ENCODE measurements around the gene ERGIC2.

The ERGIC2 gene

DNA sequence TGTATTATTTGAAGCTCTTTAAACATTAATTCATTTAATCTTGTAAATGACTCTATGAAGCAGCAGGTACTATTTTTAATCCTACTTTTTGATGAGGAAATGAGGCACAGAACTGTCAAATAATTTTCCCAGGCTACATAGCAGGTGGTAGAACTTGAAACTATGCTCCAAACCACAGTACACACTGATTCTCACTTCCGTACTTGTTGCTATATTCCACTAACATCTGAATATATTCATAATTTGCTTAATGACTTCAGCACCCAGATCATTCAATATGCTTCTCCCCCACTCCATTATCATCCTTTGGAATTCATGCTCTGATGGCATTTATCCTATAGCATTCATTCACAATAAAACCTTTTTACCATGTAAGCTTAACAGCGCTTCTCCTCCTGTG, 4.9 kb downstream of the ERGIC2 start:
- no peak for DNase-seq (ENCODE audit: low read depth, low spot score)

DNA sequence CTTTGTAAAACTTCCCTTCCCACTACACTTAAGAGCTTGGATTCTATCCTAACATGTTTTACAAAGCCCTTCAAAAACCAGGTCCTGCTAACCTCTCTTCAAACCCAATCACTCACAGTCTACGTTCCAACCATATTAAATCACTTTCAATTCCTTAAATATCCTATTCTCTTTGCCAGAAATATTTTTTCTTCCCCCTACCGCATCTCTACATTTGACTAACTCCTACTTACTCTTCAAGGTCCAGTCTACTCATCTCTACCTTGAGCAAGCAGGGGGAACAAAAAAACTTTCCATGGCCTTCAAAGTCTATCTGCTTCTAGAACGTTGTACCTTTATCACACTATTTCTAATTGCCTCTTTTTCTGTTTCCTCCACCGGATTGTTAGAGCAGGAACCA, 6.1 kb downstream of the ERGIC2 start:
- DNase-seq (ENCODE audit: low read depth, low spot score), result no peak

DNA sequence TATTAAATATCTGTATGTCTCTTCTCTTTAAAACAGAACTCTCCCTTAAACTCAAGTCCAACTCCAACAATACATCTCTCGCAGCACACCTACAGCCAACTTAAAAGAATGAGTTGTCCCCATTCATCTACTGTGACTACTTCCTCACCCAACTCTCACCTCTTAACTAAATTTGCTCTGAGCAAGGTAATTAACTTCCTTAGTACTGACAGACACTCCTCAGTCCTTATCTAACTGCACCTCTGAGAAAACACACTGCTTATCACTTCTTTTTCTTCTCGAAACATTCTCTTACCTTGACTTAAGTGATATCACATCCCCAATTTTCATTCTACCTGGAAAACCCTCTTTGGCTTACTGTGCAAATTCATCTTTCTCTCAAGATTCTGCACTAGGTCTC, 7.0 kb downstream of the ERGIC2 start:
- no peak for DNase-seq (ENCODE audit: low read depth, low spot score)

DNA sequence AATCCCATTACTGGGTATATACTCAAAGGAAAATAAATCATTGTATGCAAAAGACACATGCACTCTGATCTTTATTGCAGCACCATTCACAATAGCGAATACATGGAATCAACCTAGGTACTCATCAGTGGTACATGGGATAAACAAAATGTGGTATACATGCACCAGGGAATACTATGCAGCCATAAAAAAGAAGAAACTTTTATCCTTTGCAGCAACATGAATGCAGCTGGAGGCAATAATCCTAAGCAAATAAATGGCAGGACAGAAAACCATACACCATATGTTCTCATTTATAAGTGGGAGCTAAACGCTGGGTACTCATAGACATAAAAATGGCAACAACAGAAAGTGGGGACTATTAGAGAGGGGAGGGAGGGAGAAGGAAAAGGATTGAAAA, 15.9 kb downstream of the ERGIC2 start:
- no peak for DNase-seq (ENCODE audit: low read depth, low spot score)

DNA sequence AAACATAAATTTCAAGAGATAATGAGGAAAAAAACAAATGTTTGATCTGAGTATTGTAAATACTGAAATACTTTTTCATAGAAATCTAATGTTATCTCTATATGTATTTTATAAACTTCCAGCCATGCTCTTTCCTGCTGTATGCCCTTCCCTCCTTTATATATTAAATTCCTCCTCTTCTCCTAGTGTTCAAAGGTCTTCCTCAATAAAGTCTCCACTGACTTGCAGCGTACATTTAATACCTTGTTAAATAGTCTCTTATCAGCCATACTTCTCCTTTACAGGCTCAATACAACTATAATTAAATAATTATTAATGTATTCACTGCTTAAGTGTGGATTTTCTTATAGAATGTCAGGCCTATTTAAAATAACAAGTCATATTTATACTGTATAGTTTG, 26.0 kb downstream of the ERGIC2 start:
- no peak for DNase-seq (ENCODE audit: low read depth, low spot score)

DNA sequence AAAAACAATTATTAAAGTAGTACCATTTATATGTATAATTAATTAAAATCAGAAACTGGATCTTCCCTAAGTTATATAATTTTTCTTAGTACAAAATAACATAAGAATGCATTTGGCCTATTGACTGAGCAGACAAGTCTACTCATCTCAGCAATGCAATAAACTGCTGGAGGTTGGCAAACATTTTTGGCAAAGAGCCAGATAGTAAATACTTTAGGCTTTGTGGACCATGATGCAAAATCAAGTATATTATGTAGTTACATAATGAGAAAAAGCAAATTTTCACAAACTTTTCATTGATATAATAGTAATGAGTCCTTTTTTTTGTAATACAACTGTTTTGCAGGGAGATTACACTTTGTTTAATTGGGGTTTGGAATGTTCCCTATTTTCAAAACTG, 30.9 kb downstream of the ERGIC2 start:
- DNase-seq (ENCODE audit: low read depth, low spot score), result no peak

DNA sequence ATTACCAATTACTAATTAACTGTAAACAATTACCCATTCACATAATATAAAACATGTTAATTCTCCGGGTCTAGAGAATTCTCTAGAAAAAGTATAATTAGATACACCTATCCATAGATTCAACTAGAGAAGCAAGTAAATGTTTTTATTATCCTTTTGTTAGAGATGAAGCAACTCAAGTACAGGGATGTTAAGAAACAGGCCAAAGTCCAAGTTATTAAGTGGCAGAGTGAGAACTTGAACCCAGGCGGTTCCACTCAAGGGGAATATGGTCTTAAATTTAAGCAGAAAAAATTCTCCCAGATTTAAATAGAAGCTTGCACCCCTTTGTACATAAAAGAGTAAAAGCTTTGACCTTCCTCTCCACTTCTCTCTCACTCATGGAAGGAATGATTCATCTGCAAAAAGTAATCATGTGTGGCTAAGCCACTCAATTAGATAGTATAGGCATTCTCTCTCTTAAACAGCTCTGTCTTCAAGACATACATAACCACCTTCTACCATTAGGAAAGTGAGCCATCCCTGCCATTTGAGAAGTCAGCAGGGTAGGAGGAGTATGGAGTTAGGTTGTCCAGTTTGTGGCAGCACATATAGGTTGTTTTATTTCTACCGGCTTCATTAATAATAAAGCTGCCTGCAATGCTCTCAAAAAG, 34.1 kb downstream of the ERGIC2 start:
- DNase-seq (ENCODE audit: low read depth, low spot score), result no peak

DNA sequence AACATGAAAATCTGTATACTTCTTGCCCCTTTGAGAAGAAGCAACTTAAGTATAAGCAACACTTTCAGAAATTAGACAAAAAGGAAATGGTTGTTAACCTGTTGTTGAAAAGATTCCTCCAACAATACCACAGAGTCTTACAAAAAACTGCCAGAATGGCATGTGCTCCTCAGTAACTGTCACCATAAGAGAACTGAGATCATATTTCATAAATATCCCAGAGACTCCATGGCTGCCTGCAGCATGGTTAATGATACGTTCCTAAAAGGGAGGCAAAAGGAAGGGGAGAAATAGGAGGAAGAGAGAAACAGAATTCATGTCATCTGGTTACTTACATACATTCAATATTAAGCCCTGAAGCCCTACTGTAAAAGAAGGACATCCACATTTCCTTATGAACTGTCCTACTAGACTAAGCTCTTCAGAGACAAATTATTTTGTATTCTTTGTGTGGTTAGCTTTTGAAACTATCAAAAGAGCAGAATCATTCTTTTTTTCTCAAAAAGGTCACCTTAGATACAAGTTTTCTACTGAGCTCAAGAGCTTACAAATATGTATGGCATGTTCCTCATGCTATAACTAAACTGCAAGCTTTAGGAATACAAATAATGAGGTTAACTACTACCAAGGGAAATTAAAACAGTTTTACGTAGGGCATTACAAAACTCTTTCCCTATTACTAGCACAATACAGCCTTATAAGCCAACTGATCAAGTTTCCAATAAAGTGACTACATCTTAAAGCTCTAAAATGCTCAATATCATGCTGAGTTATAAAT, 37.8 kb downstream of the ERGIC2 start:
- no peak for DNase-seq (ENCODE audit: low read depth, low spot score)

DNA sequence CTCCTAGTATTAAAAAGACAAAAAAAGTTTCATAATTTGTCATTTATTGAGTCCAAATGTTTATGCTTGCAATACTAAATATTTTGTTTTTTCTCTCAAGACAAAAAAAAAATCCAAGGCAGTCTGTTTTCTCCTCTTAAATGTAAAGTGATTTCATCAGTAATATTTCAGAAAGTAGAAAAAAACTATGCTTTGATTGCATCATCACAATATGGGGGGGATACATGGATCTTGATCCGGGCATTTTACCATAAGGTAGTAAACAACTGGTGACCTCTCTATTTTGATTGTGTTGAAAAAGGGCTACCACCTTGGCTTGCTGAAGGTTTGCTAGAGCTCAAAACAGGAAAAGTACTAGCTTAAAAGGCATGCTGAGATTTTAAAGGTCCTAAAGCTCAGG, 43.6 kb downstream of the ERGIC2 start:
- DNase-seq (ENCODE audit: low read depth, low spot score), result no peak

DNA sequence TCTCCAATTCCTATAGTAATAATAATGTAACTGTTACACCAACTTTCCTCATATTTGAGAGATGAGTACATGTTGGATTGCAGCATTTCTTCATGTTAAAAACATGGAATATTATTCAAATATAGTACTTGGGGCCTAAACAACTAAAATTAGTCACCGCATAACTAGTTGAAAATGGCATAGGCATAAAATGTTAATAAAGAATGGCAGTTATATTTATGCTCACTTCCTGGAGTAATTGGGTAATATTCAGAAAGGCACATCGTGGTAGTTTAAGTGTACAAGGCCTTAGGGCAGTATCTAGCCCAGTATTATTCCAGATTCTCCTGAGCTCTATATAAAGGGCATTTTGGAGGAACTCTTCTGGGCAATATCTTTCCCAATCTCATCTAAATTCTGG, 46.0 kb downstream of the ERGIC2 start:
- DNase-seq (ENCODE audit: low read depth, low spot score), result no peak

DNA sequence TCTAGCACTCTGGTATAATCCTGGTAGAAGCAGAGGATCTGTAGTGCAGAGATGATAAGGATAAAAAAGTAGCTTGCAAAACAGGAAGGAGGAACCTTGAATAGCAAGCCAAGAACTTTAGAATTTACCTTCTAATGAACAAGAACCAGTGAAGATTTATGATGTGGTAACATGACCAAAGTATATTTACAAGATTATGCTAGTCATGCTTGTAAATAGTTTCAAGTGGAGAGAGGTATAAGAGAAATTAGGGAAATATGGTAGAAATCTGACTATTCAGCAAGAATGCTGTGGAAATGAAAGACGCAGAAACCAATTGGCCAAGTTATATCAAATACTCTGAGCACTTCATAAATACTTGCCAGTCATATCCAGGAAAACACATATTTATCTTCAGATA, 47.8 kb downstream of the ERGIC2 start:
- DNase-seq (ENCODE audit: low read depth, low spot score), result no peak

DNA sequence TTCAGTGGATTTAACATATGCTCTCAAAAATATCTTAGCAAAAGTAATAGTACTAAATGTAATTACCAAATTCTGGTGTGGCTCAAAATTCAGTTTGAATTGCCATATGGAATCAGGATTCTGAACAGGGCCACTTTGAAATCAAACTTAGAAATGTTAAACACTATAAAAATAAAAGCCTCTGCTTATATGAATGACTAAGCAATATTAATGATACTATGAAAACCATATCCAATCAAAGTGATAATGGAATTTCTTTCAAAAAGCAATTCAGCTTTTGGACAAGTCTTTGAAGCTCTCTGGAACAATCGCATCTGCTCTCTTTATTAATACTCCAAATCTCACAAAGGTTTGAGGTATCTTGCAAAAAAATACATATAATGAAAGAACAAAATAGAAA, 51.6 kb downstream of the ERGIC2 start:
- no peak for DNase-seq (ENCODE audit: low read depth, low spot score)

DNA sequence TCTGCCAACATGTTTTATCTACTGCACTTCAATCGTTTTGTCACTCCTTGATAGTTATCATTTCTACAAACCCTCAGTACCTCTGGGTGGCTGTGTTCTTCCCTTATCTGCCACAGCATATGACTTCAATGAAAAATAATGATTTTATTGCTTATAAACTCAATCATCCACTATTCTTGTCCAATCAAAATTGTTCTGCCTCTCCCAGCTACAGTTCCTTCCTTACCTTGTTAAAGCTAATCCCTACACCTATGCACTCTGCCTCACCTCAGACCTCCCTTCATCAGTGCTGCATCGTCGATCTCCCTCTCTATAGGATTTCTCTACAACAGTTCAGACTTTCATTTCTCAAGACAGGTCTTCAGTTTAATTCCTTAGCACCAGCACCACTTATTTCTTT, 58.8 kb downstream of the ERGIC2 start:
- no peak for DNase-seq (ENCODE audit: low read depth, low spot score)

DNA sequence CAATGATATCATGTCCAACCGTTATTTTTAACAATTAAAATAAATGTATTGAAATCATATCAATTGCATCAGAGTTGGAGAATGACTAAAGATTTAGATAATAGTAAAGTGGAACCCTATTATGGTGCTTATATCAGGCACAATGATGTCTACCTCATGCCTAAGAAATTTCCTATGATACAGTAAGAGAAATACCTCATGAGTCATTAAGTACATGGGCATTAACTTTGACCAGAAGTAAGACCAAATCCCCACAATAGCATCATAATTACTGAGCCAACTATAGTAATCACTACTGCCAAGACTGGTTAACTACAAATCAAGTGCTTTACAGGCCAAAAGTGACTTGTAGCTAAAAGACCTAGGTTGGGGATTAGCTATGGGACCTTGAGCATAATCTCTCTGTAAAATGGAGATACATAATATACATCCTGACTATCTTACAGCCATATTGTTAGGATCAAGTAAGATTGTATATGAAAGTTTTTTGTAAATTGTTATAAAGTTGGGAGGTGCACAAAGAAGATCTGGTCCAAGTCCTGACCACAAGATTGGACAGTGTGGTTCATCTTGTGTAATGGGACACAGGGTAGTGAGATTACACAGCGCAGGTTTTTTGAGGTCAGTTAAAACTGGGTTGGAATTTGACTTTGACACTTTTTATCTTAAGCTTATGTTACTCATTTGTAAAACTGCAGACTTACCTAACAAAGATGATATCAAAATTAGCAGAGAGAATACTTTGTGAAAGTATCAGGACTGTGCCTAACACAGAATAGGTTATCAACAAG, 60.5 kb downstream of the ERGIC2 start:
- DNase-seq (ENCODE audit: low read depth, low spot score), result no peak

DNA sequence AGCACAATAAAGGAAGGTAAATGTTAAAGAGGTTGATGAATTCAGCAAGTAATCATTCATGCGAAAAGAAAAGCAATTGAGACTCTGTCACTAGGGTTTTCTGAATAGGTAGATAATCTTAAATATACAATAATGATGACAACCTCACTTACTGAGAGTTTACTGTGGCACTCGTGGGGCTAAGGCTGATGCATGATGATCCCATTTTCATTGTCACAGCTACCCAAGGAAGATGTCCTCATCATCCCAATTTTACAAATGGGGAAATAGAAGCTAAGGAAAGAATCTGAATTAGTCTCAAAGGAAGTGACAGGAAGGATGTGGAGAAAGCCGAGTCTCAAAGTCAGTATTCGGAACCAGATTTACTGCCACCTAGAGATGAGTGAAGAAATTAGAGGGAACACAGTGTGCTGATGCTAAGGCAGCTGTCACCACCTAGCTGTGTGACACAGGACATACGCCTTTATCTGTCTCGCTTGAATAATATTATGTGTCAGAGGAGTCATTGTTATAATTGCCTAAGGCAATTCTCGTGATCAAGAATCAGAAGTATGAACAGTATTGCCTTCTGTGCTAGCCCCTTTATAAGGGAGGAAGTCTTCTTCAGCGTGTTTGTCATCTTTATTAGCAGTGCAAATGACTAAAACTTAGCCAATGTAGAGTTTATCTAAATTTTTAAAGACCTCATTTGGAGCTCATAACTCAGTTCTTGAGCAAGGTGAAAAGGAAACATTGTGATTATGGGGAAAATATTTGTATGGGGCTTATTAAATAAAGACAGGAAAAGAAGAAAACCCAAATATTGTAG, 63.2 kb downstream of the ERGIC2 start:
- peak; percentile 32 for DNase-seq (ENCODE audit: low read depth, low spot score)

DNA sequence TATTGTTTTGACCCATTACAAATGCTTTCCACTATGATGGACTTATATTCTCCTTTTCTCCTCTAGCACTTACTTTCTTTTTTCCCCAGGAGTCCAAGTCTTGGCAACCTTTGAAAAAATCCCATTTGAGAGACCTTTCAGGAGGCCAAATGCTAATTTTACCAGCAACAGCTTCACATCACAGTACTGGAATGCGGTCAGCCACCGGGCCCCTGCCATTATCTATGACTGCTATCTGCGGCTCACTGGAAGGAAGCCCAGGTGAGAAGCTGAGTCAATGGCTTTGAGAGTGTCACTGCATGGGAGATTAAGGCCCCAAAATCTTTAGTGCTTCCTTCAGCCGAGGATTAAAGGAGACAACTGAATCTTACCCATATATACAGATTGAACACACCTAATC, 64.2 kb downstream of the ERGIC2 start:
- peak; percentile 75 for DNase-seq (ENCODE audit: low read depth, low spot score)

DNA sequence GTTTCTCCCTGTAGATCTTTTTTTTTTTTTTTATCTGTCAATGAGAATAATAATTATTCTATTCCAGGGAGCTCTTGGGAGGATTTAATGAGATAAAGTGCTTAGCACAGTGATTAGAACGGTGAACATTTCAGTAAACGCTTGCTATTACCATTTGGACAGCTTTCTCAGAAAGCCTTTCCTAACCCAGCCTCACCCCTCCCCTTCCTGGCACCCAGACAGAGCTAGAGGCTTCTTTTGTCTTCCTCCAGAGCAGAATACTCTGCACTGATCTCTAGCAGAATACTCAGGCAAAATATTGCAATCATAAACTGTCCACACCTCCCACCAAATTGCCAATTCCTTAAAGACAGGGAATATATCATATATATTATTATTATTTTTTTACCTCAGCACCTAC, 66.6 kb downstream of the ERGIC2 start:
- DNase-seq (ENCODE audit: low read depth, low spot score), result no peak

DNA sequence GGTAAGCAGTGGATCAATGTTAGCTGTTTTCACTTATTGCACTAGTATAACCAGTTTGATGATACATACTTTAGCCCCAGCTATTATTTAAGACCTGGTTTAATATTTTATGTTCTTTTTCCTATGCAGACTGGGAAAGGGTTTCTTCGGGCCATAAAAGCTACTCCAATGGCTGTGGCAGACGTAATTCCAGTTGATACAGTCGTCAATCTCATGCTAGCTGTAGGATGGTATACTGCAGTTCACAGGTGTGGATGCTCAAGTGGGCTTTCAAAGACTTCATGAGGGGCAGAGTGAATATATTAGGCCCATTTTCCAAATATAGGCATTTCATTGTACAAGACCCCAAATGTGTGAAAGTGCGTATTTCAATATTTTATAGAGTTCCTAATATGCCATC, 70.1 kb downstream of the ERGIC2 start:
- no peak for DNase-seq (ENCODE audit: low read depth, low spot score)

DNA sequence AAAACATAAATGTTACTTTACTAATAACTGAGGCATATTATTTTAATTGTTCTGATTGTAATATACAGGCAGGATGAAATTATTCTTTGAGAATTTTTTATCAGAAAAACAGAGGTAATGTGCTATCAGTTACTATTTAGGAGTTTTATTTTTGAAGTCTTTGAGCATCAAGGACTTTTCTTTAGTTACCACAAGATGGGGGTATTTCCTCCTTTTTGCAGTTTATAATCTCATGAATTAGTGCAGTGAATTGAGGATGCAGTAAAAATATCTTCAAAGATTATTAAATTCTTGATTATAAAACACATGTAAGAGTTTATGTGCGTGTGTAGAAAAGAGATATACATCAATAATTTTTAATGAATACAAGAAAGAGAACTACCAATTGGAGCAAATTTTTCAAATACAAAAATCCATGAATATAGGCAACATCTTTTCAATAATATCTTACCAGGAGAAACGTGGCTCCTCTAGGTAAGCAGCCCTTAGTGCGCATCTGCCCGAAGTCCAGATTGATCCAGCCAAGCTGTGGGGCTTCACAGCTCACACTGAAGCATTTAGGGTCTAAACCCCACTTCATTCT, 71.6 kb downstream of the ERGIC2 start:
- DNase-seq (ENCODE audit: low read depth, low spot score), result no peak

DNA sequence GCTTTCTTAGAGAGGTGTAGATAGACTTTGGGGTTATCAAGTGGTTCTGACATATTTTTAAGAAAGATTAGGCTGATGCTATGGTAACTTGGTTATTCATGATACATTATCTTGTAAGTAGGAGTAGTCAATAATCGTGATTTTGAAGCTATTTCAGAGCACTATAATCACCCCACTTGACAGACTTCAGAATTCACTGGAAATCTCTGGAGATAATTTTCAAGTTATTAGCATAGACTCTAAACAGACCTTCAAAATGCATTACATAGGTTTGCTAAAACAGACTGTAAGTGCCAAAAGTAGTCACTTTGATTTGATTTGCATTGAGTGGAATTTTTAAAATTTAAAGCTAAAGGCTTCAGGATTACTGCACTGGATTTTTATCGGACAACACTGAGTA, 74.3 kb downstream of the ERGIC2 start:
- no peak for DNase-seq (ENCODE audit: low read depth, low spot score)

DNA sequence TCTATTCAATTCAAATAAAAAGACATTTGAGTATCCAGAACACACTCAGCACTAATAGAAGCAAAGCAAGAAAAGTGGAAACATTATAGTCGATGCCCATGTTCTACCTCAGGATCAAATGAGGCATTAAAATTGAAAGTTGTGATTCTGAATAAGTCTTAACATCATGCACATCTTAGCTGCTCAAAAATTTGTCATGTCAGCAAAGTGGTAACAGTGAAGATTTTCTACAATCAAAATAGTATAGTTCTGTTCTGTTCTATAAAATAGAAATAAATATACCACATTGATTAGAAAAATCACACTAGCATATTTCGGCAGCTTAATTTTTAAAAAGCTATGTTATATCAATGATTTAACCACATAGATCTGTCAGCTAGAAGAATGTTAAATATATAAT, 74.7 kb downstream of the ERGIC2 start:
- DNase-seq (ENCODE audit: low read depth, low spot score), result no peak

DNA sequence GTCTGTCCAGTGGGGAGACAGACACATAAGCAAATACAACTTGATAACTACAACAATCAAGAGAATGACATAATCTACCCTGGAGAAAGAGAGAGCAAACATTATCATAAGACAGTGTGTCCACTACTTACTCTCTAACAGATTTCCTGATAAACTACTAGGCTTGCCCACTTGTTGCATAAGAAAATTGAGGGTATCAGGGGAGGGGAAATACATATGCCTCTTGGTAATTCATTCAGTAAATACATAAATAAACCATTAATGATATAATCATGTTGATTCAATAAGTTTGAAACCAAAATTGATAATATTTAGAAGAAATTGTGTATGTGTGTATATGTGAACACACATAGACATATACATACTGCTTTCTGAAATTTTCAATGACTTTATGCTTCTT, 76.6 kb downstream of the ERGIC2 start:
- DNase-seq (ENCODE audit: low read depth, low spot score), result no peak

All from ELF-1 (cell line).